HG03066 (cell line): ENCODE results near the gene PUM1.
"Not testable (repeated sequence)": the region's sequence is repeated elsewhere in the genome, so short reads cannot be mapped to it uniquely, and the experiment has no call there.

Source experiments
- ATAC-seq: cut with Tn5 transposase; IDR thresholded peaks from one replicate; pipeline ENCODE4 v1.9.1; 2021; ENCODE audit warnings: low read depth; ENCODE audit not compliant: unreplicated experiment

Gene PUM1

DNA sequence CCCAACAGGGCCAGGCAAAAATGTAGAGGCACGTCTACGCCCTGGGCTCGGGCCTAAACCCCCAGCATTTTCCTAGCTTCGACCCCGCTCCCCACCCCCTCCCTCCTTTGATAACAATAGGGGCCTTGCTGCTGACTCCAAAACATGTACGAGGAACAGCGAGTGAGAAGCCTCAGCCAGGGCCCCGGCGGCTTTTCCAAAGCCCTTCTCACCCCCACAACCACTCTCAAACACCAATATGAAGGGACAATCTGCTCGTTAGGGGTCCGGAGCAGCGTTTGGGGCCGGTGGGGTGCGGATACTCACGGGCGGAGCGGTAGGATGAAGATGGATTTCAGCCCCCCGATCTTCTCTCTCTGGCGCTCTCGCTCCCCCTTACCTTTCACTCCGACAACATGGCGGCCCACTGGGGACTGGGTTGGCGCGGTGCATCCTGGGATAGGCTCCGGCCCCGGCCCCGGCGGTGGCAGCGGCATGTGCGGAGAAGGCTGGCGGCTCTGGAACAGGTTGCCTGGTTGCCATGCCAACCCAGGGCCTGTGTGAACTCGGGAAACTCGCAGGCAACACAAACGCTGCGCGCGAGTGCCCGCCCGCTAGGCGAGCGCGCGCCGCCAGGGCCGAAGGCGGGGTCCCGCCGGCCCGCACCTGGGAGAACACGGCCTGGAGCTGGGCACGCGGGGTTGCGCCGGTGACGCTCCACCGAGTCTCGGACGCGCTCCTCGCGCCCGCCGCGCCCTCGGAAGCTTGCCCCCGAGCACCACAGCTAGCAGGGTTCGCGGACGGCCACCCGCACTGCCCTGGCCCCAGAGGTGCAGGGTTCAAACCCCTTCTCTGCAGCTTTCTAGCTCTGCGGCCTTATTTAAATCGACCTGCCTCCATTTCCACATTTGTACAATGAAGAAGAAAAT, at the start of gene PUM1:
TSS of gene PUM1 (minus strand) at position 408 of the 908 bp plus-strand sequence. CDS start 6,151 bp downstream, outside the sequence.
- peak; percentile 88 for ATAC-seq

DNA sequence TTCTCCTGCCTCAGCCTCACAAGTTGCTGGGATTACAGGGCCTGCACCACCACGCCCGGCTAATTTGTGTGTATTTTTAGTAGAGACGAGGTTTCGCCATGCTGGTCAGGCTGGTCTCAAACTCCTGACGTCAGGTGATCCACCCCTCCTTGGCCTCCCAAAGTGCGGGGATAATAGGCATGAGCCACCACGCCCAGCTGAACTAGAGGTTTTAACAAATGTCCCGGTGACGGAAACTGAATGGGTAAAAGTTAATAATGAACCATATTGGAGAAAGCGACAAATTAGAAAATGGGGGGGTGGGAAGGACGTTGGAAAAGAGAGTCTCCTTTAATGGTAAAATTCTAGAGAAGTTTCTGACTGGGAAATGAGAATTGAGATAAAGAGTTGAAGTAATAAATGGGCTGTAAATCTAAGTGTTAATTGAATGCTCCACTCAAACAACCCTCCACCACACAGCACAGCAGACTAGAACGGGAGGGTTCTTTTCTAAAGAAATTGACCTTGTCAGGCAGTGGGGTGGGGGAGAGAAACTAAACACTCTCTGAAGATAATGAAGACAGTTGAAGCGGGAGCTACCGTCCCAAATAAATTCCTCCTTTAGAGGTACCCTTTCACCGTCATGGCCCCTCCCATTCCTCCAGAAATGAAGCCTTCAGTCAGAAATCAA, 46.9 kb upstream of the PUM1 start:
- ATAC-seq = no peak

DNA sequence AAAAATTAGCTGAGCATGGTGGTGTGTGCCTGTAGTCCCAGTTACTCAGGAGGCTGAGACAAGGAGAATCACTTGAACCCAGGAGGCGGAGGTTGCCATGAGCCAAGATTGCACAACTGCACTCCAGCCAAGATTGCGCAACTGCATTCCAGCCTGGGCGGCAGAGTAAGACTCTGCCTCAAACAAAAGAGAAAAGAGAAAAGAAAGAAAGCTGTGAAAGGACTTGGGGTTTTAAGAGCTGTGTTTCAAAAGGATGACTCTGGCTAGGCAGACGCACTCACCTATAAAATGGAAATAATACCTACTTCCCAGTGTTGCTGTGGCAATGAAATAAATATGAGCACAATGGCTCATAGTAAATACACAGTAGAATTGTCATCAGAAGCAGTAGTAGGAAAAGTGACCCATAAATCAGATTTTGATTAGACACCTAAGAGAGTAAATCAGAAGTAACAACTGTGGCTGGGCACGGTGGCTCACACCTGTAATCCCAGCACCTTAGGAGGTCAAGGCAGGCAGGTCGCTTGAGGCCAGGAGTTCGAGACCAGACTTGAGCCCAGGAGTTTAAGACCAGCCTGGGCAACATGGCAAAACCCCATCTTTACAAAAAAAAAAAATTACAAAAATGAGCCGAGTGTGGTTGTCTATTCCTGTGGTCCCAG, 45.9 kb upstream of the PUM1 start:
- ATAC-seq = no peak

GRCh38 chr1:31110846-31111245, 45.3 kb upstream of the PUM1 start:
- ATAC-seq = no peak

GRCh38 chr1:31108861-31109260, 43.3 kb upstream of the PUM1 start:
- ATAC-seq = no peak

- no peak for ATAC-seq
Measured at GRCh38 chr1:31105646-31106045, 40.1 kb upstream of the PUM1 start.

GRCh38 chr1:31102501-31102950, 37.0 kb upstream of the PUM1 start:
- ATAC-seq = no peak

GRCh38 chr1:31101147-31101502, 35.6 kb upstream of the PUM1 start:
- ATAC-seq = no peak

- no peak for ATAC-seq
Measured at GRCh38 chr1:31099293-31100032, 33.9 kb upstream of the PUM1 start.

- ATAC-seq = no peak
Measured at GRCh38 chr1:31095985-31096384, 30.5 kb upstream of the PUM1 start.

- no peak for ATAC-seq
Measured at GRCh38 chr1:31095298-31095981, 29.9 kb upstream of the PUM1 start.

DNA sequence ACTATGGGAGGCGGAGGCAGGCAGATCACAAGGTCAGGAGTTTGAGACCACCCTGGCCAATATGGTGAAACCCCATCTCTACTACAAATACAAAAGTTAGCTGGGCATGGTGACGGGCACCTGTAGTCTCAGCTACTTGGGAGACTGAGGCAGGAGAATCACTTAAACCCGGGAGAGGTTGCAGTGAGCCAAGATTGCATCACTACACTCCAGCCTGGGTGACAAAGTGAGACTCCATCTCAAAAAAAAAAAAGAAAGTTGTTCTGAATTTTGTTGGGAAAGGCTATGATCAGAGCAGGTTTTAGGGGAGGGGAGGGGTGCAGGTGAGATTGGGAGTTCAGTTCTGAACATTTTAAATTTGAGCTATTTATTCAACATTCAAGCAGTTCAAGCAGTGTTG, 22.6 kb upstream of the PUM1 start:
- not testable (repeated sequence) for ATAC-seq

- no peak for ATAC-seq
Measured at GRCh38 chr1:31084782-31085569, 19.5 kb upstream of the PUM1 start.

GRCh38 chr1:31082385-31082784, 16.9 kb upstream of the PUM1 start:
- ATAC-seq = no peak

DNA sequence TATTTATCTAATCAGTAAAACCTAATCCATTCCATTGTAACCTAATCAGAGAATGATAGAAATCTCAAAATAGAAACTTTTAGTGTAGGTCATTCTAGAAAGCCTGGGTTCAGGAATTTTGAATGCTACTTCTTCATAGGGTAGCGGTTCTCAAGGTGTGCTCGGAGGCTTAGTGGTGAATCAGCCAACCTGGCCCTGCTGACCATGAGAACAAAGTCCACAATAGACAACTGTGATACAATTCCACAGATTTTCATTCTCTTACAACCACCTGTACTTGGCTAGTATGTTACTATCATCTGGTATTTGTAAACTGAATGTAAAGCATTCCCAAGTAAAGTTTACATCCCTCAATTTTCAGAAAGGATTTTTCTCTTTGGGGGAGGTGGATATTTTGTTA, 7.5 kb upstream of the PUM1 start:
- no peak for ATAC-seq

DNA sequence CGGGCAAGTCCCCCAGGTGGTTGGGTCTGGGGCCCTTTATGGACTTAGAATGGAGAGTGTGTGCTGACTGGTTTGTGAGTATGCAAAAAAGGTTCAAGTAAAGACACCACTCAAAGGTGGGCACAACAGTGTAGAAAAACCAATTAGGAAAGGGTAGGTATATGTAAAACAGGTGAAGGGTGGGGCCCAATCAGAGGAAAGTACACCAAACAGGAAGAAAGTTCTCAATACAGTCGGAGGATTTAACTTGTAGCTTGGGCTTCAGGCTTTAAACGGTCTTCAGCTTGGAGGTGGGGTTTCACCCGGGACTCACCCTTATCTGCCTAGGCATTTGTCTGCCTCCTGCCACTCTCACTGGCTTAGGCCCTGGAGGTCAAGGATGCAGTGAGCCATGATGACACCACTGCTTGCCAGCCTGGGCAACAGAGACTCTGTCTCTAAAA, 6.8 kb upstream of the PUM1 start:
- ATAC-seq = no peak

DNA sequence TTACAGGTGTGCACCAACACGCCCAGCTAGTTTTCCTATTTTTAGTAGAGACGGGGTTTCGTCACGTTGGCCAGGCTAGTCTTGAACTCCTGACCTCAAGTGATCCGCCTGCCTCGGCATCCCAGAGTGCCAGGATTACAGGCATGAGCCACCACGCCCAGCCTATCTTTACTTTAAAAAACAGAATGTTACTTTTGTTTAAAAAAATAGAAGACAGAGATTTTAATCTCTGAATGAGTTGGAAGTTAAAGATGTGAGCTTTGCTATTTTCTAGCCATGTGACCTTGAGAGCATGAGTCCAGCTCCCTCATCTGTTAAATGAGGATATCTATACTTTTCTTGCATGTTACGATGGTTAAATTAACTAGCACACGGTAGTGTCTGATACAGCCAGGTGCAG, 3.9 kb upstream of the PUM1 start:
- no peak for ATAC-seq

DNA sequence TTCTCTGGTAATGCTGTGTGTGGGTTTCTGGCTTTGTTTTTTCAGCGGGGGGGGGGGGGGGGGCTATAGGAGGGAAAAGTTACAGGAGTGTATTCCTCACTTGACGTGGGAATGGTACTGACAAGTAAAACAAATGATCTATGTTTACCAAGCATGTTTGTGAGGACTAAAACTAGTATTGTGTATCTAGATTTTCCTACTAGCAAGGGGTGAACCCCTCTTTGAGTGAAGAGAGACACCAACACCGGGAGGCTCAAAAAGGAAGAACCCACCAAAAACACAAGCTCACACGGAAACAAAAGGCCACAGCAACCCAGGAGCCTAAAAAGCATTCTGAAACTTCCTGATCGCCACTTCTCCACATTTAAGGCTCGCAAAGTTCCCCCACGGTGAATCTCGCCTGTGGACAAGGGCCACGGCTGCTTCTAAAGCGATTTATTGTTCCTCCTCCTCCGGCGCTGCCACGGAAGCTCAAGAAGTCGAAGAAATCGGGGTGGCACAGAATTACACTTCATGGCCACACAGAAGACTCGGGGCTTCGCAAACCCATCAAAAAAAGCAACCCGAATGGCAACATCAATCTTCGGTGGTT, 703 bp downstream of the PUM1 start:
- no peak for ATAC-seq
